ENCODE results near the gene CLIC3.
A peak's percentile ranks its signal among the peaks of the same experiment; 100 is the strongest.

The CLIC3 gene

DNA sequence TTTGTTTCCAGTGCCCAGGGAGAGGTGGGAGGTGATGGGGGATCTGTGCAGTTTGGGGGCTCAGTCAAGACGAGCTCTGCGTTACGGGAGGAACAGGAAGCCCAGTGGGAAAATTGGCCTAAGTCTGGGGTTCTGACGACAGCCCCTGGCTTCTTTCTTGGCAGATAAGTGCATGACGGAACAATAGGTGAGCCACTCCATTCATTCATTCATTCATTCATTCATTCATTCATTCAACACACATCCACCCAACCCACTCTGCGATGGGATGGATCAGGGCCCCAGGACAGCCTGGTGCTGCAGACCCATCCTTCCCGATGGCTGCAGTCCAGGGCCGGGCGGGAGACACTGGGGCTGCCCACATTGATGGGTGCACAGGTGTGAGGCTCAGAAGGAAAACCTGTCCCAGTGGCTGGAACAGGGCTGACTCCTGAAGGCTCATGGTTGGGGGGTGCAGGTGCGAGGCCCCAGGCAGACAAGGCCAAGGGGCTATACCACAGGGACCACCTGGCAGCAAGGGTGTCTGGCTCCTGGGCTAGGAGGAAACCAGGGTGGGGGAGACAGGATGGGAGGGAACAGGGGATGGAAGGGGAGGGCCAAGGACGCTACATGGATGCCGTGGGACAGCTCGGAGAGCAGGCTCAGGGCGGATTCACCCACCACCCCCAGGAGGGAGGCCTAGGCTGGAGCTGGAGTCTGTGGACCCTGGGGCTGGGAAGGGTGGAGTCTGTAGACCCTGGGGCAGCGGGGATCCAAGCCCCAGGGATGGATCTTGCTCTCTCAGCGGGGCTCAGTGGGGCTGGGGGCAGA, 15.5 kb downstream of the CLIC3 start:
- no peak for DNase-seq (ENCODE audit: low spot score)

DNA sequence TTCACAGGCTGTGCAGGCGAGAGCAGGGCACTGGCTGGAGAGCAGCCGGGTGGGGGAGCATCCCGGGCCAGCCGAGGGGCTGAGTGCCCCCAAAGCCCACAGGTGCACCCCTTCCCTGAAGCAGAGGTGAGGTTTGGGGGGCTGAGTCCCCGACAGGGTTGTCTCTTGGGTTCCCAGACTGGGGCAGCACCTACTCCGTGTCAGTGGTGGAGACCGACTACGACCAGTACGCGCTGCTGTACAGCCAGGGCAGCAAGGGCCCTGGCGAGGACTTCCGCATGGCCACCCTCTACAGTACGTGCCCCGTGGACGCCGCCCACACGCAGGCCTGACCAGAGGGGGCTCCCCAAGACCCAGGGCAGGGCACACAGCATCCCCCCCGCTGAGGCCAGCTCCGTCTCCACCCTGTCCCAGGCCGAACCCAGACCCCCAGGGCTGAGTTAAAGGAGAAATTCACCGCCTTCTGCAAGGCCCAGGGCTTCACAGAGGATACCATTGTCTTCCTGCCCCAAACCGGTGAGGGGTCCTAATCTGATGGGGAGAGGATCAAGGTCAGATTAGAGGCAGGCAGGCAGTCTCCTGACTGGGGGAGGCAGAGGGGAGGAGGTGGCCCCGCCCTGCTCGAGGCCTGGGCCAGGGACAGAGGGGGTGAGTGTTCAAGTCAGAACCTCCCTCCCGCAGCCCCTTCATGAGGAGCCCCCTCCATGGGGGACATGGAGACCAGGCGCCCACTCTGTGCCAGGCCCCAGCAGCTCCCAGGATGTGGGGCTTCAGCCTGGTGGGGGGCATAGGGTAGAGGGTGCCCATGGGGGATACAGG, 16.4 kb downstream of the CLIC3 start:
- no peak for DNase-seq (ENCODE audit: low spot score)

DNA sequence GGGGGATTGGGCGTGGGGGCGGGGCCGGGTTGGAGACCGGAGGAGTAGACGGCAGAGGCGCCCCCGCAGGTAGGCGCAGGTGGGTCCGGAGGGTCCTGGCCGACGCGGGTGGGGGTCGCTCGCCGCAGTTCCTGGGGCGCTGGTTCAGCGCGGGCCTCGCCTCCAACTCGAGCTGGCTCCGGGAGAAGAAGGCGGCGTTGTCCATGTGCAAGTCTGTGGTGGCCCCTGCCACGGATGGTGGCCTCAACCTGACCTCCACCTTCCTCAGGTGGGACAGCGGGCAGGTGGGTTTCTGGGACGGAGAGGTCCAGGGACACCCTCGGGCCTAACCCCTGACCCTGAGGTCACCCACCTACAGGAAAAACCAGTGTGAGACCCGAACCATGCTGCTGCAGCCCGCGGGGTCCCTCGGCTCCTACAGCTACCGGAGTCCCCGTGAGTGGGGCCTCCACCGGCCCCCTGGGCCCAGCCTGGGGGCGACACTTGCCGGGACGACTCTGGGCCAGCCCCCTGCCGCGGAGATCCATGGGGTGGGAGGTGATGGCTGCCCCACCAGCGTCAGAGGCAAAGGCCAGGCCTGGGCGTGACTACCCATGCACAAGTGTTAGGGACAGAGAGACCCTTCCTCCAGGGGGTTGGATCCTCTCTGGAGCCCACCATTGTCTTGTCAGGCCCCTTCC, 17.4 kb downstream of the CLIC3 start:
- DNase-seq (ENCODE audit: low spot score): no peak

DNA sequence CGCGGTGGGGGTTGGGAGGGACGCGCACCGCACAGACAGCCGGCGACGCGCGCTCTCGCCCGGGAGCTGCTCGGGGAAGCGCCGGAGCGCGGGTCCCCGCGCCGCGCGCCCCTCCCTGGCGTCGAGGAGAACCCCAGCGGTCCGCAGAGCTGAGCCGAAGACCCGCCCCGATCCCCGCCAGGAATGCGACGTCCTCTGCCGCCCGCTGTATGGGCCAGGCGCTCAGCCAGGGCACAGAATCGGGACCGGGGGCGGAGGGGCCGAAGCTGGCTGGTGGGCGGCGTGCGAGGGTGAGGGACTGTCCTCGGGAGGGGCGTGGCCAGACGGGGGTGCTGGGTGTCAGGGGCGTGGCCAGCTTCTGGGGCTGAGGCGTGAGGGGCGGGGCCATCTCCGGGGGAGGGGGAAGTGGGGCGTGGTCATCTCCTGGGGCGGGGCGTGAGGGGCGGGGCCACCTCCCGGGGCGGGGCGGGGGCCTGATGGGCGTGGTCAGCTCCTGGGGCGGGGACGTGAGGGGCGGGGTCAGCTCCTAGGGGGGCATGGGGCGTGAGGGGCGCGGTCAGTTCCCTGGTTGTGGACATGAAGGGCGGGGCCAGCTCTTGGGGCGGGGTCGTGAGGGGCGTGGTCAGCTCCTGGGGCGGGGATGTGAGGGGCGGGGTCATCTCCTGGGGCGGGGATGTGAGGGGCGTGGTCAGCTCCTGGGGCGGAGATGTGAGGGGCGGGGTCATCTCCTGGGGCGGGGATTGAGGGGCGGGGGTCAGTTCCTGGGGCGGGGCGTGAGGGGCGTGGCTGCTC, 18.1 kb downstream of the CLIC3 start:
- DNase-seq (ENCODE audit: low spot score): peak; percentile 95

DNA sequence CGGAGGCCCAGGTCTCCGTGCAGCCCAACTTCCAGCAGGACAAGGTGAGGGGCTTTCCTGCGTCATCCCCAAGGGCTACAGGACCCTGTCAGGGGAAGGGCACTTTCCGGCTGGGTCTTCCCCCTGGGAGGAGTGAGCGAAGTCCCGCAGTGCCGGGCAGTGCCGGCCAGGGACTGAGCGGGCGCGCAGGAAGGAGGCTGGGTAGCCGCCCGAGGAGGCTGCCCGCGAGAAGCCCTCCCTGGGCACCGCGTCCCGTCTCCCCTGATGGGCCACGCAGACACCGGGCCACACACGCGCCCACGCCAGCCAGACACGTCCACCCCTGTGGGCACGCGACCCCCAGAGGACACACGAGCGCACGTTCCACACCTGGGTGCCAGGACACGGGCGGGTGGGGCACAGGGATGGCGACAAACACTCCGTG, 18.7 kb downstream of the CLIC3 start:
- DNase-seq (ENCODE audit: low spot score): no peak

DNA sequence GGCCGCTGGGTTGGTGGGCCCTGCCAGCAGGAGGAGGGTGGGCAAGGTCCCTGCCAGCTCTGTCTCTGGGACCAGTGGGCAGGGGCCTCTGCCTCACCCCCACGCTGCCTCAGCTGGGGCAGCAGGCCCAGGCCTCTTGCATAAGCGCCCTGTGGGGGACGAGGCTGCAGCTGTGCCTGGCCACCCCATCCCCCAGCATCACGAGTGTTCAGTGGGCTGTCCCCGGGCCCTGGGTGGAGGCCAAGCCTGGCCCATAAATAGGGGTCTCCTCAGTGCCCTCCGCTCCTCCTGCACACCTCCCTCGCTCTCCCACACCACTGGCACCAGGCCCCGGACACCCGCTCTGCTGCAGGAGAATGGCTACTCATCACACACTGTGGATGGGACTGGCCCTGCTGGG, 19.1 kb downstream of the CLIC3 start, which contains the start of gene PTGDS:
Gene PTGDS (plus strand): TSS at position 282 of the 400 bp plus-strand sequence. CDS start 75 bp downstream, at position 357.
- DNase-seq (ENCODE audit: low spot score): no peak

DNA sequence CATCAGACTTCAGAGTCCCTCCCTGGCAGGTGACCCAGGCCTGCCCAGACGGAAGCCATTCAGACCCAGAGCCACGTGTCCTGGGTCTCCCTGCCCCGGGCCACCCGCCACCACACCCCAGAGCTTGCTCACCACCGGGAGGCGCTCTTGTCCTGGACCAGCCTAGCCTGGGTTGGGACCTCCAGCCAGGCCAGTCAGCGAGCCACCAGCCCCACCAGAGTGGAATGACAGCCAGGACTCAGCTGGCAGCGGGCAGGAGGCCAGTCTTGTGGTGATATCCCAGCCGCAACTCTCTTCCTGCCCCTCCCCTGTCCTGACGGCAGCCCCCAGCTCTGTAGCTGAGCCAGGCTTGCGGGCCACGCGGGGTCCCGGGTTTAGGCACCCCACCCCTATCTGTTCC, 20.7 kb downstream of the CLIC3 start:
- DNase-seq (ENCODE audit: low spot score): no peak

DNA sequence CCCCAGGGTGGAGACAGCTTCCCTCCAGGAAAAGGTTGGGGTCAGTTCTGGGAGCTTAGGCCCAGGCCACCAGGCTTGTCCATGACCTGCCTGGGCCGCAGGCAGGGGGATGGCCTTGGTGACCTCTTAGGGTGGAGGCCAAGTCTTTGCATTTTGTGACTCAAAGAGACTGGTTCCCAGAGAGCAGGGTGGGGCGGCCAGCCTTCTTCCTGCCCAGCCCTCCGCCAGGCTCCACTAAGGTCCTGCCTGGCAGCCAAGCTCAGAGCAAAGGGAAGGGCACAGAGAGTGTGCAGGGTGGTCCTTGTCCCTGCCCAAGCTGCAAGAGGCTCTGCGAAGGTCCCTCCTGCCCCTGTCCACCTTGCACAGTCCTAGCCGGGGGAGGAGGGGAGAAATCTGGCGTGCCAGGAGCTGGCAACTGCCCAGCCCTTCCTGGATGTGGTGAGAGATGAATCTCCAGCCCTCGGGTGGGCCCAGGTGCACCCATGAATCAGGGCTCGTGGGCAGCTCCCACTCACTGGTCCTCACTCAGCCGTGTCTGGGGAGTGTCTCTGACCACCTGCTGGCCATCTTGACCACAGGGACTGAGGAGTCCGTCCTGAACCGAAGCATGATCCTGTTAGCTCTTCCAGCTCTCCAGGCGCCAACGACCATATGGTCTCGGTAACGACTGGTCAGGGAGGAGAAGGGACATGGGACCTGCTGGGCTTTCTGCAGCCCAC, 21.4 kb downstream of the CLIC3 start:
- DNase-seq (ENCODE audit: low spot score): no peak

DNA sequence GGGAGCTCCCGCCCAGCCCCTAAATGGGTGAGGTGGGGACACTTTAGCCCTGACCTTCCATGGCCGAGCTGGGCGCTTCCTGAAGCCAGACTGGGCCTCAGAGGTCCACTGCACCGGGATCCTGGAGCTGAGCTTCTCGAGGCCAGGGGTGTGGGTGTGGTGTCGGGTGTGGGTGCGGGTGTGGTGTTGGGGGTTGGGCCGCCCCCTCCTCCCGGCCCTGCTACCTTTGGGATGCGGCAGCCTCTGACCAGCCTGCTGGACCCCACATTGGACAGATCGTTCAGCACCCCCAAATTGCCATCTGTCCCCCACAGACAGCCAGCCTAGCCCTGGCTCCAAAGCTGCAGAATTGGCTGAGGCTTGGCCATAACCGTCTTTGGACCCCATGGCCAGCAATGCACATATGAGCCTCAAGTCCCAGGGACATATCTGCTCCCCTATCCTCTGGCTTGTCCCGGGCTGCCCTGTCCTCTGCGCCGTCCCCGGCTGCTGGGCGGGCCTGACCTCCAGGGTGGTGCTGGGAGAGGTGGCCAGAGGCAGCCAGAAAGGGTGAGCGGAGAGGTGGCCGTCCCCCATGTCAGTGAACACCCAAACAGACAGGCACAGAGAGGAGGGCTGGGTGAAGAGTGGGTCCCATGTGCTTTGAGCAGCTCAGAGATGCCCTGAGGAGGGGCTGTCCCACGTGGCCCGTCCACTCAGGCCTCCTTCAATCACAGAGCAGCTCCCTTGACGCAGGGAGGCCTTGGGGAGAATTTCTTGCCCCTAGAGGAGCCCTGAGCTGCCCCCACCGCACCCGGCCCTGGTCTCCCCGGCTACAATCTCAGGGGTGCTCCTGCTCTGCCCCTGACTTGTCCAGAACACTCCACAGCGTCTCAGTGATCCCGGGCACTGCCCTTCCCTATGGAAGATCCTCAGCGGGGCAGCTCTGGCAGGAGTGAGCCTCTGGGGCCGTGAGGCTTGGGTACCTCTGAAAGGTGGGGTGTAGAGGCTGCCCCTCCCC, 22.4 kb downstream of the CLIC3 start:
- no peak for DNase-seq (ENCODE audit: low spot score)

DNA sequence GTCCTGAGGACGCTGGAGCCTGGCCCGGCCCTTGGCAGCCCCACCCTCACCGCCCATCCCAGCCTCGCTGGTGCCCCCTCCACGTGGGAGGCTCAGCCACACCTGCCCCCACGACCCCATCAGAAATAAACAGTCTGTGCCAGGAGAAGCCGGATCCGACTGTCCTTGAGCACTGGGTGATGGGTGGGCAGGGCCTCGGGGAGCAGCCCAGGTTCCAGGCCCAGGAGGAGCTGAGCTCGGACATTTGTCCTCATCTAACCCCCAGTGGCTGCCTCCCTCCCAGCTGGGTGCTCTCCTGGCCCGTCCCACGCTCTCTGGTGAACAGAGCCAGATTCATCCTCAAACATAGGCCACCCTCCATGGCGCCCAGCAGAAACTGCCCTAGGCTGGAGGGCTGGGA, 23.6 kb downstream of the CLIC3 start:
- no peak for DNase-seq (ENCODE audit: low spot score)

DNA sequence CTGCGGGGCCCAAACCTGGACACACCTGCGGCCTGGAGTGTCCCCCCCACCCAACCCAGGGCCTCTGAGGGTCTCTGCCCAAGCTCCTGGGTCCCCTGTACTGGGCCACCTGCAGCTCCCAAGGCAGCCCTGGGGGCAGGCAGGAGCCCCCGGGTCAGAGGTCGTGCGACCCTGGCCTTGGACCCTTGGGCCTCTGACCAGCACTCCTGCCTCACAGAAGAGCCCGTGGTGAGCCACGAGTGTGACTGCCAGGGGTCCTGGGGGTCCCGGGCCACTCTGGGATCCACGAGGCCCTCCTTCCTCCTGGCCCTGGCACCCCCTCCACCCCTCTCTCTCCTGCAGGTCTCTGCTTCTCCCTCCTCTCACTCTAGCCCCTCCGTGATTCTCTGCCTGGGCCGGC, 24.0 kb downstream of the CLIC3 start:
- DNase-seq (ENCODE audit: low spot score): no peak

DNA sequence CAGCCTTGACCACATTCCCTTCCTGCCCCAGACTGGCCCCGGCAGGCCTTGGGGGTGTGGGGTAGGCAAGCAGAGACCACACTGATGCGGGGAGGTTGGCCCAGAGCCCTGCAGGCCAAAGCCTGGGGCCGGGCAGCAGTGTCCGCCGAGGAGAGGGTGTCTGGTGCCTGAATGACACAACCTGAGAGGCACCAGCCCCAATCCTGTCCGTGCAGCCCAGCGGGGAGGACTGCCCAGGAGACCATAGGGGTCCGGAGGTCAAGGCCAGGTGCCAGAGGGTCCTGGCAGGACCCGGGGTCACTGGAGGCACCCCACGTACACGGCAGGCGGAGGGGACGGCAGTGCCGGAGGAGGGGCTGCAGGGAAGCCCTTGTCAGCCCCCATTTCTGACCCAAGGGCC, 24.6 kb downstream of the CLIC3 start:
- DNase-seq (ENCODE audit: low spot score): no peak

DNA sequence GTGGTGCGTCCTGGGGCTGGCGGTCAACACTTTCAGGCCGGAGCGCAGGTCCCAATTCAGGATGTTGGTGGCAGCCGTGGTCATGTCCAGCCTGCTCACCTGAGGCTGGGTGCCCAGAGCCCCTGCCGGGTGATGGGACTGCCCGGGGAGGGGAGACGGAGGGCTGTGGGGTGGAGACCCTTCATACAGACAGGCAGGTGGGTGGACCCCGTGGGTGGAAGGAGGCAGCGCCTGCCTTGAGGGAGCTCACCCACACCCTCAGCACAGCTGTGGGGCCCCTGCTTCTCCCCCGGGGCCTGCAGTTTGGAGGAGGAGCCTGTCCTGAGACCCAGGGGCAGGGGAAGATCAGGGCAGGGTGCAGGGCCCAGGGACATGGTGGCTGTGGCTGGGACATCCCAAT, 26.0 kb downstream of the CLIC3 start:
- DNase-seq (ENCODE audit: low spot score): no peak

DNA sequence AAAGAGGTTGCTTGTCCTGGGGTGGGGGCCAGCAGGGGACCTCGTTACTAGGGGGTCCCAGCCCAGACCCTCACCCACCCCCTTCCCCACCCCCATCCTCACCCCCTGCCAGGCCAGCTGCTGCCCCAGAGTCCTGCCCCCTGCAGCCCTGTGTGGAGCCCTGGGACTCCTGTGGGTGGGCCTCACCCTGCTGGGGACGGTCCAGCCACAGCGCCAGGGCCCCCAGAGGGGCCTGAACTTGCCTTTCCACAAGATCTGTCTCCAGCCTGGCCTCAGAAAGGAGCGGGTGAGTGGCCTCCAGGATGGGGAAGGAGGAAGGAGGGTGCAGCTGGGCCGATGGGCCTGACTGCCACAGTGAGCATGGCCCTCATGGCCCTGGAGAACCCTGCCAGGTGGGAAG, 26.6 kb downstream of the CLIC3 start:
- no peak for DNase-seq (ENCODE audit: low spot score)

DNA sequence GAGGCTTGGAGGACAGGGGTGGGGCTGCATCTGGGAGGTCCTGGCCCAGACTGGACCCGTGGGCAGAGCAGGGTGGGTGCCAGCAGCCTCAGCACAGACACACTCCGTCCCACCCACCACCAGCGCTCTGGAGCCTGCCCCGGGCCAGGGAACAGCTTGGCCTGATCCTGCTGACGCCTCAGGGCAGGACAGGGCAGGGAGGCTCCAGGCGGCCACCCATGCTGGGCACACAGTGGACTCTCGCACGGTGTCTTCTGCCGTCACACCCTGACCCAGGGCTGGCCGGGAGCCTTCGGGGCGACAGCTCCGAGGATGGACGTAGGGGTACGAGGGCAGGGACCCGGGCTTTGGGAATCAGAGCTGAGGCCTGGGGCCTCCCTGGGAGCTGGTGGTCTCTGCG, 27.2 kb downstream of the CLIC3 start:
- no peak for DNase-seq (ENCODE audit: low spot score)

DNA sequence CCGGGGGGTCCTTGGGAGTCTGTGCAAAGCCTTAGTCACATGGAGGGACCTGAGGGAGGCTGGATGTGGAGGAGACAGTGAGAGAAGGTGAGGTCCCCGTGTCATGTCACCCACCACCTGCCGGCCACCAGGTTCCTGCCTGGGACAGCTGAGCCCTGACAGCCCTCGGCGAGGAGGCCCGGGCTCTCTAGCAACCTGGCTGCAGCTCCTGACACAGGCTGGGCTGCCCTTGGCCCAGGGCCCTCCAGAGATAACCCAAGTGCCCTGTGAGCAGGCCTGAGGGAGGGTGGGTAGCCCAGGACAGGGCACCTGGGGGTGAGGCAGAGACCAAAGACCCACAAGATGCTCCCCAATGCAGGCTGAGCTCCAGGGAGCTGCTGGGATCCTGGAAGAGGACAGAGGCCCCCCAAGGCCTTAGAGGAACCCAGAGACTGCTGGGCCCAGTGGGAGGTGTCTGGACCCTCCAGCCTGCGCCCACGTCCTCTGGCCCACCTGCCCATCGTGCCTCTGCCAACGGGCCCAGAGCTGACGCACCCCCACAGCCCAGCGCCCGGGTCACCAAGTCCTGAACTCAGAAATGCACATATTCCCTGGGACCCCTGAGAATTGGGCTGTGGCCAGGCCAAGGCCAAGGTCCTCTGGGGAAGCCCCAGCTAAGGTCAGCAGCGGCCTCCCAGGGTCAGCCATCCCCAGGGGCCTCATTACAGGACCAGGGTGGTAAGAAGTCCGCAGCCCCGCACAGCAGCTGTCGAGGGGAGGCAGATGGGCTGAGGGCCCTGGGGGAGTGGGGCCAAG, 27.8 kb downstream of the CLIC3 start:
- DNase-seq (ENCODE audit: low spot score): no peak

DNA sequence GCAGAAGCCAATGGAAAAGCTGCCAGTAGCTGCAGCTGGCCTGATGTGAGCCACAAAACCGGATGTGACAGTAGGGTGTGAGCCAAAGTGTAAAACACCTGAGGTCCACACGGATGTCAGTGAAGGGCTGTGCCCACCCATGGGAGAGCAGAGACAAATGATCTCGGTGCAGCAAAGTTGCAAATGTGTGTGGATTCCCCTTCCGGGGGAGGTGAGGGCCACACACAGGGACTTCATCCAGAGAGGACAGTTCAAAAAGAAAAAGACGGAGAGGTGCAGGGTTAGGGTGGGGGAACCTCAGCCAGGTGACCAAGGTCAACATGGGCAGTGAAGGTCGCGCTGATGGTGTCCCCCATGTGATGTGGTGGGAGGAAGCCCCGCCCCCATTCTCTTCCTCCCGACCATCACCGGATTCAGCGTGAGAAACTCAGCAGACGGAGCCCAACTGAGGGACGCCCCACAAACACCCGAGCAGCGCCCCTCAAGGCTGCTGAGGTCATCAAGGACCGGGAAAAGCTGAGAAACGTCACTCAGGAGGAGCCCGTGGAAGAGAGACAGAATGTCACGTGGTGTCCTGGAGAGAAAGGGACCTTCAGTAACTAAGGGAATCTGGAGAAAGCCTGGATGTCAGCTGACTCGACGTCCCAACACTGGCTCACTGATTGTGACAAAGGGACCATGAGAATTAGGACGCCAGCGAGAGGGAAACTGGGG, 30.4 kb downstream of the CLIC3 start:
- DNase-seq (ENCODE audit: low spot score): peak; percentile 55

DNA sequence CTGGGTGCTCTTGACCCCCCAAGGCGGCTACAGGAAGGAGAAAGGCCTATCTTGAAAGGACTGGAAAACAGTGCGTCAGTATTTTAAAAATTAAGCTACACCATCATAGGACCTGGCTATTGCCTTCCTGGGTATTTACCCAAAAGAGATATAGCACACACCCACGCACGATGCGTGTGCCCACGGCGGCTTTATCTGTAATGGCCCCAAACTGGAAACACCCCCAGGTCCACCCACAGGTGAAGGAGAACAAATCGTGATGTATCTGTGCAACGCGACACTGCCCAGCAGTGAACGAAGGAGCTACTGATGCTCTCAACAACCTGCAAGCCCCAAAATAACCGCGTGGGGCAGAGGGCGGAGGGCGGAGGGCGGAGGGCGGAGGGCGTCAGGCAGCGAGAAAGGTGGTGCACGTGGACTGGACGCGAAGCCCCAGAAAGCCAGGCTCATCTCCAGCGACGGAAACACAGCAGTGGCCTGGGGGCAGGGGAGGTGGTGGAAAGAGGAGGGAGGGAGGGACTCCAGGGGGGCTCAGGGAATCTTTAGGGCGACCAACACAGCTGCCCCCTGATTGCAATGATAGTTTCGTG, 31.4 kb downstream of the CLIC3 start:
- DNase-seq (ENCODE audit: low spot score): no peak
